ENCODE results near the gene CTNNA3.

The CTNNA3 gene

DNA sequence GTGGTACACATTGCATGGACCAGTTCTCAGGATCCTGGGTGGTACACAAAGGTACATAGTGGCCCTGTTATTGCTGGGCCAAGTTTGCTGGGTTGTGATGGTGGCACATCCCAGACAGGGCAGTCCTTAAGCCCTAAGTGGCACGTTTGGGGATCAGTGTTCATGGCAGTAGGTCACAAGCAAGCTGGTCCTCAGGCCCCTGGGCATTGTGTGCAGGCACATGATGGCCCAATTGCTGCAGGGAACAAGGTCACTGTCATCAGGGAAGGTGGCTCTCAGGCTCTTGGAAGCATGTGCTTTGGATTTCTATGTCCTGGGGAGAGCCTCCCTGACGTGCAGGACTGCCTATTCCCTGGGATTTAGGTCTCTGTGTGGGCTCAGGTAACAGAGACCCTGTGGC, 1182.5 kb downstream of the CTNNA3 start:
- no peaks in the 10 kb centered on the region for H3F3A ChIP-seq (ENCODE audit: low read depth)
- TF ChIP-seq EZH2phosphoT487 (IDR thresholded peaks at IDR 0.05; ENCODE audit: borderline replicate concordance) = no peak
- TF ChIP-seq, protein P1, sequence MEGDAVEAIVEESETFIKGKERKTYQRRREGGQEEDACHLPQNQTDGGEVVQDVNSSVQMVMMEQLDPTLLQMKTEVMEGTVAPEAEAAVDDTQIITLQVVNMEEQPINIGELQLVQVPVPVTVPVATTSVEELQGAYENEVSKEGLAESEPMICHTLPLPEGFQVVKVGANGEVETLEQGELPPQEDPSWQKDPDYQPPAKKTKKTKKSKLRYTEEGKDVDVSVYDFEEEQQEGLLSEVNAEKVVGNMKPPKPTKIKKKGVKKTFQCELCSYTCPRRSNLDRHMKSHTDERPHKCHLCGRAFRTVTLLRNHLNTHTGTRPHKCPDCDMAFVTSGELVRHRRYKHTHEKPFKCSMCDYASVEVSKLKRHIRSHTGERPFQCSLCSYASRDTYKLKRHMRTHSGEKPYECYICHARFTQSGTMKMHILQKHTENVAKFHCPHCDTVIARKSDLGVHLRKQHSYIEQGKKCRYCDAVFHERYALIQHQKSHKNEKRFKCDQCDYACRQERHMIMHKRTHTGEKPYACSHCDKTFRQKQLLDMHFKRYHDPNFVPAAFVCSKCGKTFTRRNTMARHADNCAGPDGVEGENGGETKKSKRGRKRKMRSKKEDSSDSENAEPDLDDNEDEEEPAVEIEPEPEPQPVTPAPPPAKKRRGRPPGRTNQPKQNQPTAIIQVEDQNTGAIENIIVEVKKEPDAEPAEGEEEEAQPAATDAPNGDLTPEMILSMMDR (conservative IDR thresholded peaks at IDR 0.05; ENCODE audit: low read length) = no peak
- no peaks in the 10 kb centered on the region for H3K9me2 ChIP-seq (replicated peaks; ENCODE audit: low read depth, low read length)
- H3K36me3 ChIP-seq (ENCODE audit: insufficient read depth, low read length) = no peaks in the 10 kb centered on the region
- H3K4me2 ChIP-seq (ENCODE audit: low read depth, low read length, poor library complexity, severe bottlenecking) = no peak overlapping the region
- H4K20me1 ChIP-seq (ENCODE audit: insufficient read depth, low read length, poor library complexity, severe bottlenecking) = no peaks in the 10 kb centered on the region
- H2AFZ ChIP-seq (ENCODE audit: low read length) = no peak overlapping the region
- H3K4me3 ChIP-seq (ENCODE audit: low read length, poor library complexity, severe bottlenecking) = no peak overlapping the region
- no peaks in the 10 kb centered on the region for H3K4me1 ChIP-seq (ENCODE audit: insufficient read depth, low read length, poor library complexity, severe bottlenecking)
- no peaks in the 10 kb centered on the region for H3K27me3 ChIP-seq (ENCODE audit: insufficient read depth, low read length, poor library complexity, severe bottlenecking)
- H3K9me3 ChIP-seq (ENCODE audit: insufficient read depth, low read depth, low read length) = no peaks in the 10 kb centered on the region
- no peaks in the 10 kb centered on the region for H3K79me2 ChIP-seq (ENCODE audit: insufficient read depth, low read length)
- no peak overlapping the region for H3K9ac ChIP-seq (ENCODE audit: low read depth, low read length, poor library complexity, severe bottlenecking)

DNA sequence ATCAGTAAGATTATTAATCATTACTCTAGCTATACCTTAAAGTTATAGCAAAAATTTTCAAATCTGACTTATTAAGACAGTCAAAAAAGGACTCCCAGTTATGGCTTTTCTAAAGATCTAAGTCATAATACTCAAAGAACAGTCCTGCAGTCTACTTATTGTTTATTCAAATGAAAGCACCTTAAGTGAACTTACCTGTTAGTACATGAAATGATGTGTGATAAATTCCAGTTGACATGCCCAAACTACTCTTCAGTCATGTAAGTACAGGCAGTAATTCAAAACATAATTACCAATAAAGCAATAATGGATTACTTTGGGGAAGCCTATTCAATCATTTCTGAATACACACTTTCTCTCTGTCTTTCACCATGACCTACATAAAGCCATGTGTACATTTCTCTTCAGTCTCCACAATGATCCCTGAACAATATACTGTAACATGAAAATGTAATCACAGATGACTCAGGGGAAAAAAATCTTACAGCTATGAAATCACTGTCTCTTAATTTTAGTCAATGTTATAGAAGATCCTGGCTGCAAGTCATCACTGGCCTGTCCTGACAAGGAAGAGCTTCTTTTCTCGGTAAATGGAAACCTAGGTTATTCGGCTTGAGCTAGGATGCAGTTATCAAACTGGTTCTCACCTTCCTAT, 1190.9 kb downstream of the CTNNA3 start:
- no peaks in the 10 kb centered on the region for H3K9me3 ChIP-seq (ENCODE audit: insufficient read depth, low read depth, low read length)
- H3K79me2 ChIP-seq (ENCODE audit: insufficient read depth, low read length) = no peaks in the 10 kb centered on the region
- no peaks in the 10 kb centered on the region for H3K27me3 ChIP-seq (ENCODE audit: insufficient read depth, low read length, poor library complexity, severe bottlenecking)
- no peak overlapping the region for H3K9ac ChIP-seq (ENCODE audit: low read depth, low read length, poor library complexity, severe bottlenecking)
- H3F3A ChIP-seq (ENCODE audit: low read depth) = no peaks in the 10 kb centered on the region
- no peak overlapping the region for H3K4me2 ChIP-seq (ENCODE audit: low read depth, low read length, poor library complexity, severe bottlenecking)
- H3K4me1 ChIP-seq (ENCODE audit: insufficient read depth, low read length, poor library complexity, severe bottlenecking) = no peaks in the 10 kb centered on the region
- H3K36me3 ChIP-seq (ENCODE audit: insufficient read depth, low read length) = no peaks in the 10 kb centered on the region
- no peak overlapping the region for H2AFZ ChIP-seq (ENCODE audit: low read length)
- TF ChIP-seq EZH2phosphoT487 (IDR thresholded peaks at IDR 0.05; ENCODE audit: borderline replicate concordance) = no peak
- TF ChIP-seq, protein P1 (conservative IDR thresholded peaks at IDR 0.05; ENCODE audit: low read length) = no peak
- no peaks in the 10 kb centered on the region for H3K9me2 ChIP-seq (replicated peaks; ENCODE audit: low read depth, low read length)
- H4K20me1 ChIP-seq (ENCODE audit: insufficient read depth, low read length, poor library complexity, severe bottlenecking) = no peaks in the 10 kb centered on the region
- H3K4me3 ChIP-seq (ENCODE audit: low read length, poor library complexity, severe bottlenecking) = no peak overlapping the region

DNA sequence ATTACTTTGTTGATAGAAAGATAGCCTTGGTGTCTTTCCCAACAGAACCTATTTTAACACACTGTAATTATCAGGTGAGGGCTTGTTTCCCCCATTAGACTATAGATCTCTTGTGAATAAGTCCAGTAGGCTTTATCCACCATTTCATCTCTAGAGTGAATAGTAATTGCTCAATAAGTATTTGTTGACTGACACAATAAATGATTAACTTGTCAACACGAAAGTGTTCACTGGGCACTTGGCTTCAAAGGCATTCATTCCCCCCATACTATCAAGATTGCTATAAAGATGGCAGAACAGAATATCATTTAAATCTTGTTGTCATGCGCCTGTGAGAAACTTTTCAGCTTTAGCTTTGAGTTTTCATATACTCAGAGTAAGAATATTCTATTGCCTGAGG, 1194.6 kb downstream of the CTNNA3 start:
- no peak overlapping the region for H2AFZ ChIP-seq (ENCODE audit: low read length)

More for the DNA sequence above, 1194.6 kb downstream of the CTNNA3 start:
- Histone ChIP-seq H3K4me3 (ENCODE audit: low read length, poor library complexity, severe bottlenecking) (no peak overlapping the region), H3K36me3 (ENCODE audit: insufficient read depth, low read length) (no peaks in the 10 kb centered on the region), H4K20me1 (ENCODE audit: insufficient read depth, low read length, poor library complexity, severe bottlenecking) (no peaks in the 10 kb centered on the region), H3K27me3 (ENCODE audit: insufficient read depth, low read length, poor library complexity, severe bottlenecking) (no peaks in the 10 kb centered on the region), H3K4me1 (ENCODE audit: insufficient read depth, low read length, poor library complexity, severe bottlenecking) (no peaks in the 10 kb centered on the region), H3K9ac (ENCODE audit: low read depth, low read length, poor library complexity, severe bottlenecking) (no peak overlapping the region), H3K79me2 (ENCODE audit: insufficient read depth, low read length) (no peaks in the 10 kb centered on the region), H3K4me2 (ENCODE audit: low read depth, low read length, poor library complexity, severe bottlenecking) (no peak overlapping the region), H3K9me2 (replicated peaks; ENCODE audit: low read depth, low read length) (no peaks in the 10 kb centered on the region), H3K9me3 (ENCODE audit: insufficient read depth, low read depth, low read length) (no peaks in the 10 kb centered on the region), H3F3A (ENCODE audit: low read depth) (no peaks in the 10 kb centered on the region)
- TF ChIP-seq EZH2phosphoT487 (IDR thresholded peaks at IDR 0.05; ENCODE audit: borderline replicate concordance) = no peak
- TF ChIP-seq, protein P1 (conservative IDR thresholded peaks at IDR 0.05; ENCODE audit: low read length) = no peak
